CD14-positive monocyte (primary cell): ENCODE data around the gene ZNF138. TPM values are rescaled to one million over a fixed set of nuclear protein-coding genes. Genes with fewer than 3 reads are reported as not detected.
"Not testable (repeated sequence)": the region's sequence is repeated elsewhere in the genome, so short reads cannot be mapped to it uniquely, and the experiment has no call there.

Source experiments
- DNase-seq, 3 donors: peaks; one replicate each; pipeline ENCODE4 v3.0.0-alpha.2; 2011 to 2022
- H2AFZ ChIP-seq: 2 replicates; pipeline ENCODE4 v1.6.0; 2012; ENCODE audit warnings: mild to moderate bottlenecking, low read depth, low read length, inconsistent platforms; ENCODE audit not compliant: insufficient read depth, poor library complexity, severe bottlenecking
- H3K27ac ChIP-seq, 2 donors: 1 replicate in 1 of 2; 2 replicates in 1 of 2; pipeline ENCODE4 v1.5.1; 2012 to 2013; ENCODE audit warnings: low read length in 2 of 2, control low read depth in 1 of 2, inconsistent platforms in 1 of 2, low read depth in 1 of 2, mild to moderate bottlenecking in 1 of 2
- H3K27me3 ChIP-seq, 2 donors: one replicate each; pipeline versions ENCODE4 v1.6.0 to v1.6.1; 2011 to 2013; ENCODE audit warnings: low read length in 2 of 2; ENCODE audit not compliant: control insufficient read depth in 2 of 2, insufficient read depth in 2 of 2
- H3K36me3 ChIP-seq, 2 donors: replicated peaks in 1 of 2; 1 replicate in 1 of 2; 2 replicates in 1 of 2; pipeline versions ENCODE4 v1.5.1 to v1.6.1; 2012 to 2013; ENCODE audit warnings: low read length in 2 of 2, control low read depth in 1 of 2, inconsistent platforms in 1 of 2, mild to moderate bottlenecking in 1 of 2; ENCODE audit not compliant: insufficient read depth in 2 of 2, control insufficient read depth in 1 of 2
- H3K4me1 ChIP-seq, 2 donors: 1 replicate in 1 of 2; 2 replicates in 1 of 2; pipeline versions ENCODE4 v1.5.1 to v1.6.1; 2012 to 2013; ENCODE audit warnings: low read length in 2 of 2, control low read depth in 1 of 2, inconsistent platforms in 1 of 2, mild to moderate bottlenecking in 1 of 2, moderate library complexity in 1 of 2; ENCODE audit not compliant: insufficient read depth in 2 of 2, control insufficient read depth in 1 of 2
- H3K4me2 ChIP-seq: replicated peaks from 2 replicates; pipeline ENCODE3; 2012; ENCODE audit warnings: low read length, moderate library complexity, mild to moderate bottlenecking; ENCODE audit not compliant: poor library complexity, severe bottlenecking; ENCODE audit errors: extremely low read depth
- H3K4me3 ChIP-seq, 3 experiments: fragments of 200-600 bp in 1 of 3; sonication (generic) in 1 of 3; replicated peaks in 1 of 3; 1 replicate in 2 of 3; 2 replicates in 1 of 3; pipeline ENCODE4 v1.5.1; 2011 to 2013; ENCODE audit warnings: low read length in 3 of 3, mild to moderate bottlenecking in 3 of 3, control low read depth in 2 of 3, low read depth in 2 of 3, inconsistent platforms in 1 of 3, moderate library complexity in 1 of 3
- H3K79me2 ChIP-seq: 2 replicates; pipeline ENCODE4 v1.6.0; 2012; ENCODE audit warnings: mild to moderate bottlenecking, control low read depth, inconsistent platforms, low read length, moderate library complexity; ENCODE audit not compliant: insufficient read depth
- H3K9ac ChIP-seq: 2 replicates; pipeline ENCODE4 v1.6.0; 2017; ENCODE audit warnings: low read length, mild to moderate bottlenecking; ENCODE audit not compliant: insufficient read depth, poor library complexity, severe bottlenecking
- H3K9me3 ChIP-seq, 2 donors: replicated peaks in 1 of 2; 1 replicate in 1 of 2; 2 replicates in 1 of 2; pipeline versions ENCODE4 v1.5.1 to v1.6.1; 2012 to 2013; ENCODE audit warnings: low read length in 2 of 2, control low read depth in 1 of 2; ENCODE audit not compliant: control insufficient read depth in 1 of 2, insufficient read depth in 1 of 2
- H4K20me1 ChIP-seq: 2 replicates; pipeline ENCODE4 v1.6.0; 2012; ENCODE audit warnings: mild to moderate bottlenecking, low read length, control low read depth, moderate library complexity; ENCODE audit not compliant: insufficient read depth
- H3K27ac Mint-ChIP-seq, 7 donors: one replicate each; pipeline ENCODE4 v1.8.0; 2020; ENCODE audit warnings: mild to moderate bottlenecking in 7 of 7, mixed read lengths in 7 of 7, moderate library complexity in 6 of 7, inconsistent platforms in 2 of 7
- H3K27me3 Mint-ChIP-seq, 3 donors: one replicate each; pipeline ENCODE4 v1.8.0; 2021 to 2022; ENCODE audit warnings: low read depth in 3 of 3, mild to moderate bottlenecking in 3 of 3, mixed read lengths in 3 of 3, moderate library complexity in 3 of 3, inconsistent platforms in 1 of 3
- H3K36me3 Mint-ChIP-seq, 2 donors: one replicate each; pipeline ENCODE4 v1.8.0; 2020; ENCODE audit warnings: mixed read lengths in 2 of 2, inconsistent platforms in 1 of 2, mild to moderate bottlenecking in 1 of 2
- H3K4me1 Mint-ChIP-seq: one replicate; pipeline ENCODE4 v1.8.0; 2020; ENCODE audit warnings: mild to moderate bottlenecking, mixed read lengths
- H3K4me3 Mint-ChIP-seq, 2 donors: one replicate each; pipeline ENCODE4 v1.8.0; 2020; ENCODE audit warnings: mild to moderate bottlenecking in 2 of 2, mixed read lengths in 2 of 2, moderate library complexity in 1 of 2
- H3K9me3 Mint-ChIP-seq, 7 donors: one replicate each; pipeline ENCODE4 v1.8.0; 2020 to 2022; ENCODE audit warnings: mixed read lengths in 7 of 7, mild to moderate bottlenecking in 6 of 7, moderate library complexity in 6 of 7, inconsistent platforms in 2 of 7
- CTCF ChIP-seq: fragments of 200-600 bp; IDR thresholded peaks from one replicate; pipeline ENCODE4 v1.8.0; 2022; ENCODE audit warnings: antibody characterized with exemption, mild to moderate bottlenecking
- WGBS: methylation state at CpG from one replicate; pipeline ENCODE4 v1.1.5; 2013; ENCODE audit warnings: missing lambda C conversion rate; ENCODE audit not compliant: insufficient coverage; 5-methylcytosine and 5-hydroxymethylcytosine counted together
- intact Hi-C, 2 donors: fragments of 100-400 bp; cut with micrococcal nuclease; formaldehyde crosslinking; loops; one replicate each; pipeline versions ENCODE4 v1.15.0 to v1.15.1; 2023
- polyA plus RNA-seq, 3 donors: library from polyadenylated mRNA; depleted of rRNA in 1 of 3; unstranded in 2 of 3; stranded (reverse) in 1 of 3; fragments of 300-500 nt in 2 of 3; fragments of >200 nt in 1 of 3; fragmentation: Illumina TruSeq in 2 of 3; gene quantifications; 1 replicate in 2 of 3; 2 replicates in 1 of 3; pipeline ENCODE4 v1.2.3, GENCODE V29; 2012 to 2021

ZNF138 gene
- polyA plus RNA-seq, 3 donors = 0.89 to 1.1 (median 1.1) TPM

DNA sequence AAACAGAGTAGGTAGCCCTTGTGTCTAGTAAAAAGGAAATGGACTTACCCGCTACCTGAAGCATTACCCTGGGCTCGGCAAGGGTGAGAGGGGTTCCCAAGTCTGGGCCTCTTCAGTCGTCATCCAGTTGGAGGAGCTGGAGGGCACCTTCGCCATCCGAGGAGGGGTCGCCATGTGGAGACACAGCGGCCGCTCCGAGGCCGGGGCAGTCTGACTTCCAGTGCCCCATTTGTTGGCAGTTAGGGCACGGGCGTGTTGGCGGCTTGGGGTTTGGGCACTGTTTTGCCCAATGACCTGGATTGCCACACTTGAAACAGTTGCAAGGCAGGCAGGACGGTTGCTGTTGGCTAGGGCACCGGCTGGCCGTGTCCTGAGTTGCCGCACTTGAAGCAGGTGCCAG, 43.8 kb downstream of the ZNF138 start:
- H4K20me1 ChIP-seq, H3K4me1 Mint-ChIP-seq, H3K36me3 Mint-ChIP-seq, H3K4me3 Mint-ChIP-seq, H3K9ac ChIP-seq, H3K36me3 ChIP-seq, DNase-seq, H3K27ac ChIP-seq, H3K27me3 Mint-ChIP-seq, H3K27me3 ChIP-seq, H3K4me3 ChIP-seq, H3K4me2 ChIP-seq, H3K79me2 ChIP-seq, H3K4me1 ChIP-seq, H2AFZ ChIP-seq, H3K27ac Mint-ChIP-seq, intact Hi-C loops: not testable (repeated sequence)
- 73% methylated on average over 3 of the region's 17 CpGs for WGBS
- H3K9me3 ChIP-seq = peaks cover 57 to 58% of the 10 kb centered on the region in 2 donors
- H3K9me3 Mint-ChIP-seq = peaks cover 42 to 62% (median 54%) of the 10 kb centered on the region in 7 donors

- no peaks in the 10 kb centered on the region for H3K27me3 ChIP-seq
- no peaks in the 10 kb centered on the region for H3K36me3 ChIP-seq
- no peak overlapping the region for H3K9ac ChIP-seq
- intact Hi-C loops = no loop called here
- no peaks in the 10 kb centered on the region for H4K20me1 ChIP-seq
- Mint-ChIP-seq H3K4me3 (no peak overlapping the region), H3K27ac (peak overlapping the region in 1 of 7 donors; percentile 0), H3K36me3 (peaks cover 0 to 2% of the 10 kb centered on the region in 2 donors), H3K4me1 (no peaks in the 10 kb centered on the region), H3K9me3 (peaks cover 42 to 61% (median 52%) of the 10 kb centered on the region in 7 donors), H3K27me3 (peaks cover 1 to 2% (median 1%) of the 10 kb centered on the region in 3 donors)
- H3K9me3 ChIP-seq = peaks cover 51 to 55% of the 10 kb centered on the region in 2 donors
- H3K4me2 ChIP-seq = no peak overlapping the region
- no peak overlapping the region for H3K4me3 ChIP-seq
- 75% methylated on average over 4 of the region's 14 CpGs for WGBS
- H3K4me1 ChIP-seq = no peaks in the 10 kb centered on the region
- no peak for TF ChIP-seq CTCF
- no peak overlapping the region for H2AFZ ChIP-seq
- no peak overlapping the region for H3K27ac ChIP-seq
- H3K79me2 ChIP-seq = no peaks in the 10 kb centered on the region
- no peak for DNase-seq
These were observed 44.5 kb downstream of the ZNF138 start for GRCh38 chr7:64838691-64839090.
